ENCODE results near the gene CHMP1A.
A peak's percentile ranks its signal among the peaks of the same experiment; 100 is the strongest.
"Not testable (repeated sequence)": the region's sequence is repeated elsewhere in the genome, so short reads cannot be mapped to it uniquely, and the experiment has no call there.

CHMP1A gene

DNA sequence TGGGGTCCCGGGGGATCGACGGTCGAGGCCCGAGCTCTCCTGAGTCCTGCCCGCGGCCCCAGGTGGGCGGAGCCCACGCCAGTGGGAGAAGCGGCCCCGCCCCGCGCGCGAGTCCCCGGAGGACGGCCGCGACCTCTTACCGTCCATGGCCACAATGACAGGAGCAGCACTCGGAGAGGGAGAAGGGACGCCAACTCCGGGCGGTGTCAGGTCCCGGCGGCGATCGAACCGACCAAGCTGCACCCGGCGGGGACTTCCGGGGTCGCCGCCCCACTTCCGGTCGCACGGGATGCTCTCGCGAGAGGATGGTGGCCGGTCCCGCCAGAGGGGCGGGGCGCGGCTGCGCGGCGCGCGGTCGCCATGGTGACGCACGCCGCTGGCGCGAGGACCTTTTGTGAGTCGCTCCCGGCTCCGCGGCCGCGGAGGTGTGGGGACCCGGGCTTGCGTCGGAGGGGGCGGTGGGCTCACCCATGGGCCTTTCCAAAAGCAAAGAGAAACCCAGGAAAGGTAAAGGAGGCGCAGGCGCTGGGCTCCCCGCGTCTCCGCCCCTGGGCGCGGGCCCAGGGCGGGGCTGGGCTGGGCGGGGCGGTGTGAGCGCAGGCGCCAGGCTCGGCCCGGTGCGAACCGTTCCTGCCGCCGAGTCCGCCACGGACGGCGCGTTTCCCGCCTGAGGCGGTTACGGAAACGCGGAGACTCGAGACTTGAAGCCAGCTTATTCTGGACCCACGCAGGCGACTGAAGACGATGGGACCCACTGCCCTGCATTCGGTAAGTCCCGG lies at the start of gene CHMP1A, which contains the start of gene SPATA33:
TSS of gene CHMP1A (minus strand) at position 267 of the 779 bp plus-strand sequence. CDS start at position 147, 120 bp downstream.
TSS of gene SPATA33 (plus strand) at position 395 of the 779 bp plus-strand sequence. CDS start at position 471, 76 bp downstream.
- DNase-seq (ENCODE audit: low read depth in 2 of 2), result peak; percentile 52 to 58

DNA sequence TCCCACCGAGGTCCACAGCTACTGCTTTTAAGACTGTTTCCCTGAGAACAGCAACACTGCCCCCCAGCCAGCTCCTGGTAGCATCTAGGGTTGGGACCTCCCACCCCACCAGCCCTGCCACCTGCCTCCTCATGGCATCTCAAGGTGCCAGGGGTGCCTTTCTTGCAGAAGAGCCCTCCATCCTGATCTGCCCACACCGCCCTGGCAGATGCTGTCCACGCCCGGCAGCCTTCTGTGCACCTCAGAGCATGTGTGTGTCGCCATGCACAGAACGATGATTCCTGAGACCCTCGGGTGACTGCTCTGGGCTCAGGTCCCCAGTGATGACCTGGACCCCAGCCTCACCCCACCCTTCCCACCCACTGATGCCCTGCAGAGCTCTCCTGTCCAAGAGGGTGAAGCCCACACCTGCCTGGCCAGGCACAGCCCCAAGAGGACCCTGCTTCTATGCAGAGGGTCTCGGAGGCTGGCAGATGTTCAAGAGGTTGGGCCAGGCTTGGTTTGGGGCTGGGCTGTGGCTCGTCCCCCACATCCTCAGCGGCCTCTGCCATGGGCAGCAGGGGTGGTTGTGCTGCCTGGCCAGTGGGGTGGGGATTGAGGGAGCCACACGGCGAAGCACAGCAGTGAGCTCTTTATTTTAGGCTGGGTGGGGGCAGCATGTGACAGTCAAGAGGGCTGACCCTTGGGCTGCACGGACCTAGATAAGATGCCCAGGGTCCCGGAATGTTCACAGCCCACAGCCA lies 49.2 kb upstream of the CHMP1A start:
- no peak for DNase-seq (ENCODE audit: low read depth in 2 of 2)

DNA sequence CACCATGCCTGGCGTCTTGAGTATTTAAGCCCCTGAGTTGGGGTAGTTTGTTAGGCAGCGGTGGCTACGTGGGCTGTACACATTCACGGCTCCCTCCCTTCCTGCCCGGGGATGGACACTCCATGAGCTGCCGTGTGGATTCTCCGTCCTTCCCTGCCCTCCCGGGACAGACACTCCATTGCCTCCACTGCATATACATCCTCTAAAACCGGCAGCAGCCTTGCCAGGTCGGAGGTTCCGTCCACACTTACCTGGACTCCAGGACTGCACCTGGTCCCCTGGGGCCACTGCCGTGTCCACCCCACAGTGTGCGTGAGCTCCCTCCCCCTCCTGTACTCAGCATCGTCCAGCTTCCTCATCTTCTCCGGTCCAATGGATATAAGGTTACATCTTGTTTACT lies 47.5 kb upstream of the CHMP1A start:
- no peak for DNase-seq (ENCODE audit: low read depth in 2 of 2)

DNA sequence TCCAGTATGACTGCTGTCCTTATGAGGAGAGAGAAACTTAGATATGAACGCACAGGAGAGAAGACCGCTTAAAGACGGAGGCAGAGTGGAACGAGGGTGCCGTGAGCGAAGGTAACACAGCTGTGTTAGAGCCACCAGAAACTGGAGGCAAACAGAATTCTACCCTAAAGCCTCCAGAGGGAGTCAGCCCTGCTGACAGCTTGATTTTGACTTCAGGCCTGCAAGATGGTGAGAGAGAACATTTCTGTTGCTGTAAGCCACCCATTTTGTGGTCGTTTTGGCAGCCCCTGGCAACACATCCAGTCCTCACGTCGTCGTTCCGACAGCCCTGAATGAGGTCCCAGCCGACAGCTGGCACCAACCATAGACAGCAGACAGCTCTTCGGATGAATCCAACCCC lies 46.8 kb upstream of the CHMP1A start:
- DNase-seq (ENCODE audit: low read depth in 2 of 2), result no peak

DNA sequence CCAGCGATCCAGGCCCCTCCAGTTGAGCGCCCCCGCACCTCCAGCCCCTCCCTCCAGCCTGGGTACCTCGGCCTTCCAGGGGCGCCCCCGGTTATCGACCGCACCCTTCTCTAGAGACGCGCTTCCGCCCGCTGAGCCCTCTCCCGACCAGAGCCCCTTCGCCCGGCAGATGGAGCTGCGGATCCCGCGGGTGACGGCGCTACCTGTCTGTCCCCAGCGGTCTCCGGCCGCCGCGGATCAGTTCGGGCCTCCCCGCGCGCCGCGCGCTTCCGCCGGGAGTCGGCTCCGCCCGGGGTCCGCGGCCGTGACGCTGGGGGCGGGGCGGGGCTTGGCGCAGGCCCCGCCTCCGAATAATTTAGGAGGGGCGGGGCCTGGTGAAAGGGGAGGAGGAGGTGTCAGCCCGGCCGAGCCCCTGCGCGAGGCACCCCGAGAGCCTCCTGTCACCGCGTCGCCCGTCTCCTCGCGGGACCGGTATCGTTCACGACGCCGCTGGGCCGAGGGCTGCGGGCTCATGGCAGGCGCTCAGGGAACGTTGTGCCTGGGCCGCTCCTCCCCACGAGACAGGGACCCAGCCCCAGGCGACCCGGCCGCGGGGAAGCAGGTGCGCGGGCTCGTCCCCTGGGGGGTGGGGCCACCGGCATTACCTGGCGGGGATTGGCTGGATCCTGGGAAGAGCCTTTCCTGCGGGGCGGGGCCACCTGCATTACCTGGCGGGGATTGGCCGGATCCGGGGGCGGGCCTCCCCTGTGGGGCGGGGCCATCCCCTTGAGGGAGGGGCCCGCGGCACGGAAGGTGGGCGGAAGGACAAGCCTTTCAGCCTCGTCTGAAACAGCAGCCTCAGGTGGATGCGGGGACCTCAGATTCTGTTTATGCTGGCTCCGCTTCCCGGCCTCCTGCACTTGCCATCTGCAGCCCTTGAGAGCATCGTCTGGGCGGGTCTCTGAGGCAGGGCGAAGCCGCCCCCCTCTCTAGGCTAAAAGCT lies 44.2 kb upstream of the CHMP1A start, which contains the start of gene SPATA2L:
TSS of gene SPATA2L (minus strand) at position 281 of the 982 bp plus-strand sequence. CDS start 473 bp downstream, outside the sequence.
- peak; percentile 25 to 35 for DNase-seq (ENCODE audit: low read depth in 2 of 2)

DNA sequence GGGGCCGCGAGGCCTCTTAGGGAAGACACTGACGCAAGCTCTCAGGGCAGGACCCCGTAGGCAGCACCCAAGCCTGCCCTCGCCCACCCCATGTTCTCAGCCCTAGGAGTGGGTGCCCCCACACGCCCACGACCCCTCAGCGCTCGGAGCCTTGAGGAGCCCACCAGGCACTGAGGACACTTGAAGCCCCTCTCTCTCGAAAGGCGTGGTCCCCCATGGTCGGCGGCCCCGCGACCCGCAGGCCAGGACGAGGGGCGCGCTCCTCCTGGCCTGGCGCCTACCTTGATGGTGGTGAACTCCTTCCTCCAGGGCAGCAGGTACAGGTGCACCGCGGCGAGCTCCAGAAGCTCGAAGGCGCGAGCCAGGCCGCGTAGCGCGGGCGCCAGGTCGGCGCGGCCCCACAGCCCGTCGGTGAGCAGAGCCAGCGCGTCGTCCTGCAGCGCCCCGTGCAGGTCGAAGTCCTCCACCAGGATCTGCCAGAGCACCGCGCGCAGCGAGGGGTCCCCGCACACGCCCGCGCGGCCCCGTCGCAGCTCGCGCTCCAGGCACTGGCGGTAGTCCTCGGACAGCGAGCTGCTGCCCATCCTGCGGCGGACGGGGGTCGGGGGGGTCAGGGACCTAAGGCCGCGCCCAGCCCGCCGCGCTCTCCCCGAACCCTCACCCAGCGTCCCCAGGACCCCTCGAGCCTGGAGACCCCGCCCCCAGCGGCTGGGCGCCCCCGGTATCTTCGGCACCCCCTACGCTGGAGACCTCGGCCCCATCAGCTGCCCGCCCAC lies 43.3 kb upstream of the CHMP1A start:
- no peak for DNase-seq (ENCODE audit: low read depth in 2 of 2)

DNA sequence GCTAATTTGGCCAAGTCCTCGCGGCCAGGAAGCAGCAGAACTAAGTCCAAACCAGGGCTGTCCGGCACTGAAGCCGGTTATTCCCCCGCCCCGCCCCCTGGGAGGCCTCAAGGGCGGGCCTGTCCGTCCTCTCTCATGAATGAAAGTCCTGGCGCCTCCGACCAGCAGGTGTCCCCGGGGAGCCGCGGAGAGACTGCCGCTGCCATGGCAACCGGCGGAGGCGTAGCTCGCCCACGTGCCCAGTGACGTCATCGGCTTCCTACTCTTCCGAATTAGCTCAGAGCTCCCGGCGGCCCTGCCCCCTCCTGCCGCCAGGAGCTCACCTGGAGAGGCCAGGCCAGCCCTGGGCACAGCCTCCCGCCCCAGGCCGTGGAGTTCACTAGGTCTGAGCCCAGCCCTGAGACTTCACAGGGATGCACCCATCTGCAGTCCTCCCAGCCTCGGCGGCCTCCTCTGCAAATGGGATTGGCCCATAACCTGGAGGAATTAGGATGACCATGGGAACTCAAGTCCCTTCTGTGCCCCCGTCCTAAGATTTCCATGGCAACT lies 42.7 kb upstream of the CHMP1A start:
- DNase-seq (ENCODE audit: low read depth in 2 of 2), result peak; percentile 83 to 84

DNA sequence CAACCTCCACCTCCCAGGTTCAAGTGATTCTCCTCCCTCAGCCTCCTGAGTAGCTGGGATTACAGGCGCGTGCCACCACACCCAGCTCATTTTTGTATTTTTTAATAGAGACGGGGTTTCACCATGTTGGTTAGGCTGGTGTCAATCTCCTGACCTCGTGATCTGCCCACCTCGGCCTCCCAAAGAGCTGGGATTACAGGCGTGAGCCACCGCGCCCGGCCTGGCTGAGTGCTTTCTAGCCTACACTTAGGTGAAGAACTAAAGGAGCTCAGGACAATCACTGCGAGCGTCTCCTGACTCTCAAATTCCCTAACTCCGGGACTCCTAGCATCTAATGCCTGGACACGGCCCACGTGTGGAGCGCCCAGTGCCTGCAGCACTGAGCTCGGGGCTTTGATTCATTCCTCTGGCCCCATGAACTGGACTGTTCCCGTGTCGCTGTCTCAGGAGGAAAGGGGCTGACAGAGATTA lies 42.2 kb upstream of the CHMP1A start:
- not testable (repeated sequence) for DNase-seq (ENCODE audit: low read depth in 2 of 2)

DNA sequence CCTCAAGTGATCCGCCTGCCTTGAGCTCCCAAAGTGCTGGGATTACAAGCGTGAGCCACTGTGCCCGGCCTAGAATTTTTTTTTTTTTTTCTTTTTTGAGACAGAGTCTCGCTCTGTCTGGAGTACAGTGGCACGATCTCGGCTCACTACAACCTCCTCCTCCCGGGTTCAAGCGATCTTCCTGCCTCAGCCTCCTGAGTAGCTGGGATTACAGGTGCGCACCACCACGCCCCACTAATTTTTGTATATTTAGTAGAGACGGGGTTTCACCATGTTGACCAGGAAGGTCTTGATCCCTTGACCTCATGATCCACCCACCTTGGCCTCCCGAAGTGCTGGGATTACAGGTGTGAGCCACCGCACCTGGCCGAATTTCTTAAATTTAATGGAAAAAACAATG lies 41.2 kb upstream of the CHMP1A start:
- DNase-seq (ENCODE audit: low read depth in 2 of 2), result not testable (repeated sequence)

DNA sequence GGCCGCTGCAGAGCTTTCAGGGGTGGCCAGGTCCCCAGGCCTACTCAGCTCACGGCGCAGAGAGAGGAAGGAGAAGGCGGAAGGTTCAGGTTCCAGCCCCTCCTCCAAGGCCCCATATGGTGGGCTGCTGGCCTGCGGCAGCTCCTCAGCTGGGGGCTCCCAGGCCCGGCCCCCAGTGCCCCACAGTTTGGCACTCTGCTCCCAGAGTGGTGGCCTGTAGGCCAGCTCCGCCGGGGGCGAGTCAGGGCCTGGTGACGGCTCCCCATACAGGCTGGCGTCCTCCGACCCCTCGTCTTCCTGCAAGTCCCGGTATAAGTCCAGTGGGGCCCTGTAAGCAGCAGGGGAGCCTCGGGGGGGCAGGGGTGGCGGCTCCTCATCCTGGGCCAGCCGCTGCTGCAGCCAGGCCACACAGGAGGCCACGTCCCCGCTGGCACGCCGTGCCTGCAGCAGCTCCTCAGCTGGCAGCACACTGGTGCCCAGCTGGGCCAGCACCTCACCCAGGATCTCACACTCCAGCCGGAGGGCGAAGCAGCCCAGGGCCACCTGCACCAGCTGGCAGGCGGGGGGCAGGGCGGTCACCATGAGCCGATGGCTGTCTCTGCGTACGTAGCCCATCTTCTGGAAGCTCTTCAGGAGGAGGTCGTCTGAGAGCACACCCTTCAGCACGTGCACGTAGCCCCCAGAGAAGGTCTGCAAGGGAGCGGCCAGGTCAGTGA lies 40.3 kb upstream of the CHMP1A start:
- DNase-seq (ENCODE audit: low read depth in 2 of 2), result no peak

DNA sequence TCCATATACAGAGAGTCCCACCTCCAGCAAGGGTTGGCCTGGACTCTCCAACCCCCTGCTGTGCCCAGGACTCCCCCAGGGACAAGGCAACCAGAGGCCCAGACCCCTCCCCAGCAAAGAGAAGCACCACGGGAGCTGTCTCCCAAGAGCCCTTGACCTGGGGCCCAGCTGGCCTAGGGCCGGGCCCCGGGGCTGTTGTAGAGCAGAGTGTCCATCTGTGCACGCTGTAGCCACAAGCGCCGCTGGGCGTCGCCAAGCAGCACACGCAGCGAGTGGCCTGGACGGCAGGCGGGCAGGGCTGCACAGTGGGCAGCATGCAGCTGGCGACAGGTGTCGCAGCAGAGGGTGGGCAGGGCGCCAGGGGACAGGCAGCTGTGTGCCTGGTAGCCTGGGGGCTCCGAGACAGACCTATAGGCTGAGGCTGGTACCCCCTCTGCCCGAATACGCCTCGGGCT lies 39.7 kb upstream of the CHMP1A start:
- no peak for DNase-seq (ENCODE audit: low read depth in 2 of 2)

DNA sequence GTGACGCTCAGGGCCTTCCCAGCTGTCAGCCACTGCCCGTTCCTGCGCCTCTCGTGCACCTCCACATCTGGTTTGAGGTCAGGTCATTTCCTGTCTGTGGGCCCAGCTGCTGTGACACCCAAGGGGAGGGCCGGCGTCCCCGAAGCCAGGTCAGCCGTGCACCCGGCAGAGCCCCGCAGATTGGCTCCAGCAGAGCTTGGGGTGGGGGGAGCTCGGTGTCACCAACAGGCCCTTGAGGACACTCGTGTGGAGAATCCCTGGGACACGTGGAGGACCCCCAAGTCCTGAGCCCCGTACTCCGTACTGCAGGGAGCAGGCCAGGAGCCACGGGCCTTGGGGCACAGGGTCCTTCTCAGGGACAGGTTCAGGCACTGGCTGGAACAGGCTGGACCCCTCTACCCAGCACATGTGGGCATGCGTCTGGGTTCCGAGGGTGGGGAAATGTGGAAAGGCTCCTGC lies 39.2 kb upstream of the CHMP1A start:
- no peak for DNase-seq (ENCODE audit: low read depth in 2 of 2)

DNA sequence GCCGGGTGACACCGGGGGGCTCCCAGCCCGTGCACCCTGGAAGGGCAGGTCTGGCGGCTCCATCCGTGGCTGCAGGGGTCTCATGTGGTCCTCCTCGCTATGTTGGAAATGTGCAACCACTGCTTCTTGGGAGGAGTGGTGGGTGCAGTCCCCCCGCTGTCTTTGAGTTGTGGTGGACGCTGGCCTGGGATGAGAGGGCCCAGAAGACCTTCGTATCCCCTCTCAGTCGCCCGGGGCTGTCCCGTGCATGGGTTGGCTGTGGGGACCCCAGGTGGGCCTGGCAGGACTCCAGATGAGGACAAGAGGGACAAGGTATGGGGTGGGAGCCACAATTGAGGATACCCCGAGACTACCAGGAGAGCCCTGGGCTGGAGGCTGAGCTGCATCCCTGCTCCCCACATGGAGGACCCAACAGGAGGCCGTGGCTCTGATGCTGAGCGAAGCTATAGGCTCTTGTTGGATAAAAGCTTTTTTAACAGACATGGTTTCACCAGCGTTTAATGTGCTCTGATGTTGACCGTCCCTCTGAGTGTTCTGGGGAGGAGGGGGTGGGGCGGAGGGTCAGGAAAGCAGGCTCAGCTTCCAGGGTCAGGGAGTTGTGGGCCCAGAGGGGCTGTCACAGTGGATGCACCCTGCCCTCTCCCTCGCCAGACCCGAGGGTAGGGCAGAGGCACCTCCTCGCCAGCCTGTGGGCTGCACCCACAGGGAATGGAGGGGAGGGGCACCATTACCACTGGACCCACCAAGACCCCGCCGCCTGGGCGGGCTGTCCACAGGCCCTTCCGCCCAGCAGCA lies 38.6 kb upstream of the CHMP1A start:
- DNase-seq (ENCODE audit: low read depth in 2 of 2), result no peak

DNA sequence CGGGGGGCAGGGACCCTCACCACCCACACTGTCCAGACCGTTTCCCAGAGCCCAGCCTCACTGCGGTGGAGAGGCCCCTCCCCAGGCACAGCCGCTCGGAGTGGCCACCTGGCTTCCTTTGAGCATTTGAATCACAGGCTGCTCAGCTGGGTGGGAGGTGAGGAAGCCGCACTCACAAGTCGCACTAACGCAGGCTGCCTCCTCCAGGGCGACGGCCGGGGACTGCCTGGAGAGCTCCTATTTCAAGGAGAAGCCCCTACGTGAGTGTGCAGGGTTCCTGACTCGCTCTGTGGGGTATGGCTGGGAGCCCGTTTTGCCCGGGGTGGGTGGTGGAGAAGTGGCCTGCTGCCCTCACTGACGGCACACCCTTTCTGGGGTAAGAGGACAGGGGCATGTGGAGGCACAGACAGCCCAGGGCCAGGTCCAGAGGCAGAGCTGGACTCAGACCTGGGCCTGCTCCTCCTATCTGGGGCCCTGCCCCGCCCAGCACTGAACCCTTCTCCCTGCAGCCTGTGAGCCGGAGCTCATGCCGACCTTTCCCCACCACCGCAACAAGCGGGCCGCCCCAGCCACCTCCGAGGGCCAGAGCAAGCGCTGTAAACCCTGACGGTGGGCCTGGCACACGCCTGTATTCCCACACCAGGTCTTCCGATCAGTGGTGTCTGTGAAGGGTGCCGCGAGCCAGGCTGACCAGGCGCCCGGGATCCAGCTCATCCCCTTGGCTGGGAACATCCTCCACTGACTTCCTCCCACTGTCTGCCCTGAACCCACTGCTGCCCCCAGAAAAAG lies 37.8 kb upstream of the CHMP1A start:
- no peak for DNase-seq (ENCODE audit: low read depth in 2 of 2)

DNA sequence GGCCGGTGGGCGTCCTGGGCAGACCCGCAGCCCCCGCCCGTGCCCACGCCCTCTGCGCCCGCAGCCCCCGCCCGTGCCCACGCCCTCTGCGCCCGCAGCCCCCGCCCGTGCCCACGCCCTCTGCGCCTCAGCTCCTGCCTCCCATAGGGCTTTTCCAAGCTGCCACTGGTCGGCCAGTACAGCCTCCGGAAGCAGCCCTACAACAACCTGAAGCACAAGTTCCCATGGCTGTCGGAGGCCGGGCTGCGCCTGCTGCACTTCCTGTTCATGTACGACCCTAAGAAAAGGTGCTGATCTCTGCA lies 37.2 kb upstream of the CHMP1A start:
- DNase-seq (ENCODE audit: low read depth in 2 of 2), result not testable (repeated sequence)

DNA sequence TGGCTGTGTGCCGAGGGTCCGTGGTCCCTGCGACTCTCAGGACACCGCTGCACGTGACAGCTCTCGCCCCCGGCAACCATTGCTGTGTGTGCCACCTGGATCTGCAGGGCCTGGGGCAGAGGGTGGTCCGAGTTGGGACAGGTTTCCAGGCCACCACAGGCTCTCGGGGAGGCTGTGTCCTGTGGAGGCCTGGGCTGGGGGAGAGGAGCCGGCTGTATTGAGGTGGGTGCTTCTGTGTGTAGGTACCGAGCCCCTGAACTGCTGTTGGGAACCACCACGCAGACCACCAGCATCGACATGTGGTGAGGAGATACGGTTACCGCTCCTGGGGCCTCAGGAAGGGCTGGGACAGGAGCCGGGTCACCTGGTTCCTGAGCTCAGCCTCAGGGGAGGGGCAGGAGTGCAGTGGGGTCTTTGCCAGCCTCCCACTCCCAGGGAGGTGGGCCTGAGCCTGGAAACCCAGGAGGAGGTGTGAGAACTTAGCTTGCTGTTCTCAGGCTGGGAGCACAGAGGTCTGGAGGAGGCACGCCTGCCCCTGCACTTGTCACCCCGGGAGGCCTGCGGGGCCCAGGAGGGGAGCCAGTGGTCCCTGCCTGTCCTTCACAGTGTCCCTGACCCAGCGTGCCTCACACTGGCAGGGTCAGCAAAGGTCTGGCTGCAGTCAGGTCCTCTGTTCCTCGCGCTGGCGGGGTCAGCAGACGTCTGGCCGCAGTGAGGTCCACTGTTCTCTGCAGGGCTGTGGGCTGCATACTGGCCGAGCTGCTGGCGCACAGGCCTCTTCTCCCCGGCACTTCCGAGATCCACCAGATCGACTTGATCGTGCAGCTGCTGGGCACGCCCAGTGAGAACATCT lies 36.6 kb upstream of the CHMP1A start:
- DNase-seq (ENCODE audit: low read depth in 2 of 2), result no peak

DNA sequence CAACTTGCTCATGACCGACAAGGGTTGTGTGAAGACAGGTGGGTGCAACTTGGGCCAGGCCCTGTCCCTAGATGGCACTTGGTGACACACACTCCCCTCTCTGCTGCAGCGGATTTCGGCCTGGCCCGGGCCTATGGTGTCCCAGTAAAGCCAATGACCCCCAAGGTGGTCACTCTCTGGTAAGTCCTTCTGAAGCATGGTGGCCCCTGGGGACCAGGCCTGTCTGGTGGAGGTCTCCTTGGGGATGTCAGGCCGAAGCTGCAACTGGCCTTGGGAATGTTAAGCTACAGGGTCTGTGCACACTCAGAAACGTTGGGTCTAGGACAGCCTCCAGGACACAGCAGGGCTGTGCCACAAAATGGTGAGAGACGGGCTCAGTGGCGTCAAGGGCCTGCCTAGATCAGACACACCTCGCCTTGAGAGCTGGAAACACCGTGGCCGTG lies 35.8 kb upstream of the CHMP1A start:
- DNase-seq (ENCODE audit: low read depth in 2 of 2), result no peak
